IMR-90 (cell line): Measurements from ENCODE around the gene ID1. TPM values are rescaled to one million over a fixed set of nuclear protein-coding genes. Genes with fewer than 3 reads are reported as not detected.

ENCODE experiments used
- polyA plus RNA-seq, 3 experiments: library from polyadenylated mRNA; depleted of rRNA; stranded (reverse); fragments of >200 nt; gene quantifications; 2 replicates each; pipeline ENCODE4 v1.2.3, GENCODE V29; 2012; ENCODE audit warnings: low replicate concordance in 1 of 3
- total RNA-seq: library from RNA; depleted of rRNA; stranded (reverse); fragments of >200 nt; gene quantifications from 2 replicates; pipeline ENCODE4 v1.2.3, GENCODE V29; 2012
- TF ChIP-seq, protein P1 (sequence below): conservative IDR thresholded peaks from 2 replicates; pipeline ENCODE4 v1.5.1; 2012; ENCODE audit warnings: mild to moderate bottlenecking, low read depth, low read length, improper control_type of control experiment

ID1 gene
- total and polyA plus RNA-seq, 2 of the 4 experiments (the other 2 are of a cell fraction), result 148 to 174 TPM

DNA sequence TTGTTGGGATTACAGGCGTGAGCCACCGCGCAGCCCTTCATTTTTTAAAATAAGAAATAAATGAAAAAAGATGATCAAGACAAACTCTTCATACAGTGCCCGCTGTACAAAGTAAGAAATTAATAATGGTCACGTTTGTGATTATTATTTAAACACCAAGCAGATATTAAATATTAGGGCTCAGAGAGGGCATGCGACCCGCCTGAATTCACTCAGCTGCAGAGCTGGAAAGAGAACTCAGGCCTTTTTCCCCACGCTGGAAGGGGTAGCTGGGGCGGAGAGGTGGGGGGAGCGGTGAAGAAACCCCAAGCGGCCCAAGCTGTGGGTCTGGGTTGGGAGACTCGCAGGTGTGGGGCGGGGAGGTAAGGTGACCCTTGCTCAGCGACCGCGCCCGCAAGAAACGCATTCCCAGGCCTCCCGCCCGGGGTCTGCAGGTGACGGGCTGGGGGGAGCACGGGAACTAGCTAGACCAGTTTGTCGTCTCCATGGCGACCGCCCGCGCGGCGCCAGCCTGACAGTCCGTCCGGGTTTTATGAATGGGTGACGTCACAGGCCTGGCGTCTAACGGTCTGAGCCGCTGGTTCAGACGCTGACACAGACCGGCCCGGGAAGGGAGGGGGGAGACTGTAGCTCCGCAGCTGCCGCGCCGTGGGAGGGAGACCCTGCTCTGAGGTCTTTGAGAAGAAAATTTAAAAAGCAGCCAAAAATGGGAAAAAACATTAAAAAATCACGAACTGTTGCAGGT lies 1.1 kb upstream of the ID1 start (continued):
- TF ChIP-seq, protein P1, sequence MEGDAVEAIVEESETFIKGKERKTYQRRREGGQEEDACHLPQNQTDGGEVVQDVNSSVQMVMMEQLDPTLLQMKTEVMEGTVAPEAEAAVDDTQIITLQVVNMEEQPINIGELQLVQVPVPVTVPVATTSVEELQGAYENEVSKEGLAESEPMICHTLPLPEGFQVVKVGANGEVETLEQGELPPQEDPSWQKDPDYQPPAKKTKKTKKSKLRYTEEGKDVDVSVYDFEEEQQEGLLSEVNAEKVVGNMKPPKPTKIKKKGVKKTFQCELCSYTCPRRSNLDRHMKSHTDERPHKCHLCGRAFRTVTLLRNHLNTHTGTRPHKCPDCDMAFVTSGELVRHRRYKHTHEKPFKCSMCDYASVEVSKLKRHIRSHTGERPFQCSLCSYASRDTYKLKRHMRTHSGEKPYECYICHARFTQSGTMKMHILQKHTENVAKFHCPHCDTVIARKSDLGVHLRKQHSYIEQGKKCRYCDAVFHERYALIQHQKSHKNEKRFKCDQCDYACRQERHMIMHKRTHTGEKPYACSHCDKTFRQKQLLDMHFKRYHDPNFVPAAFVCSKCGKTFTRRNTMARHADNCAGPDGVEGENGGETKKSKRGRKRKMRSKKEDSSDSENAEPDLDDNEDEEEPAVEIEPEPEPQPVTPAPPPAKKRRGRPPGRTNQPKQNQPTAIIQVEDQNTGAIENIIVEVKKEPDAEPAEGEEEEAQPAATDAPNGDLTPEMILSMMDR, result no peak
